Panc1 (cell line): ENCODE results near the gene DOCK11. TPM values are rescaled to one million over a fixed set of nuclear protein-coding genes. Genes with fewer than 3 reads are reported as not detected.

Experiments used
- ATAC-seq: fragments of 200-7000 bp; cut with Tn5 transposase; 2 replicates; pipeline ENCODE4 v1.9.1; 2020; ENCODE audit warnings: mild to moderate bottlenecking, moderate library complexity
- BruUV-seq: library from RNA; stranded (reverse); fragments of 400-500 nt; replicated peaks from 2 replicates; lab custom pipeline; 2021; lab: Mats Ljungman, UMichigan
- CTCF ChIA-PET: fragments of 300-600 bp; sonication (Branson Sonifier 250); formaldehyde crosslinking; loops from one replicate; lab custom pipeline; 2022; ENCODE audit warnings: antibody characterized with exemption; lab: Charles Lee
- POLR2A ChIA-PET: fragments of 300-600 bp; sonication (Branson Sonifier 250); formaldehyde crosslinking; loops from one replicate; lab custom pipeline; 2022; ENCODE audit warnings: antibody characterized with exemption; lab: Charles Lee
- DNase-seq: peaks from one replicate; pipeline ENCODE4 v3.0.0-alpha.2; 2010; ENCODE audit warnings: low read depth, low spot score
- H3K27ac ChIP-seq: 2 replicates; pipeline ENCODE4 v1.5.1; 2011; ENCODE audit warnings: mild to moderate bottlenecking, low read length, inconsistent platforms
- H3K27me3 ChIP-seq: fragments of 200-500 bp; sonication (Bioruptor generic); 2 replicates; pipeline ENCODE4 v1.6.0; 2014; ENCODE audit warnings: low read length, inconsistent platforms; ENCODE audit not compliant: control insufficient read depth, insufficient read depth
- H3K36me3 ChIP-seq: fragments of 200-500 bp; sonication (Bioruptor generic); 2 replicates; pipeline ENCODE4 v1.5.1; 2014; ENCODE audit warnings: inconsistent platforms, mild to moderate bottlenecking, low read length, moderate library complexity; ENCODE audit not compliant: control insufficient read depth, insufficient read depth
- H3K4me1 ChIP-seq: 2 replicates; pipeline ENCODE4 v1.5.1; 2011; ENCODE audit warnings: inconsistent platforms, mild to moderate bottlenecking, low read length, moderate library complexity; ENCODE audit not compliant: control insufficient read depth, insufficient read depth
- H3K4me3 ChIP-seq, 2 experiments: 2 replicates each; pipeline ENCODE4 v1.5.1; 2011 to 2012; ENCODE audit warnings: low read depth in 2 of 2, low read length in 2 of 2, mild to moderate bottlenecking in 2 of 2, inconsistent platforms in 1 of 2, moderate library complexity in 1 of 2
- H3K9me3 ChIP-seq: fragments of 200-500 bp; sonication (Bioruptor generic); 2 replicates; pipeline ENCODE4 v1.5.1; 2014; ENCODE audit warnings: low read depth, mild to moderate bottlenecking, inconsistent platforms, low read length, moderate library complexity; ENCODE audit not compliant: control insufficient read depth, insufficient read depth
- CTCF ChIP-seq: fragments of 450-650 bp; IDR thresholded peaks from 2 replicates; pipeline ENCODE4 v1.5.1; 2017; ENCODE audit warnings: mild to moderate bottlenecking
- POLR2AphosphoS5 ChIP-seq: IDR thresholded peaks from 2 replicates; pipeline ENCODE4 v1.6.1; 2012; ENCODE audit warnings: mild to moderate bottlenecking, low read depth, low read length, moderate library complexity
- REST ChIP-seq, 2 experiments: IDR thresholded peaks; 2 replicates each; pipeline ENCODE4 v1.6.1; 2011 to 2012; ENCODE audit warnings: low read depth in 2 of 2, control low read depth in 1 of 2, low read length in 1 of 2, mild to moderate bottlenecking in 1 of 2, moderate library complexity in 1 of 2; ENCODE audit not compliant: insufficient read depth in 1 of 2
- SIN3A ChIP-seq: IDR thresholded peaks from 2 replicates; pipeline ENCODE4 v1.6.1; 2012; ENCODE audit warnings: low read depth, mild to moderate bottlenecking, low read length, moderate library complexity, borderline replicate concordance; ENCODE audit not compliant: insufficient read depth
- TCF7L2 ChIP-seq: IDR thresholded peaks from 2 replicates; pipeline ENCODE4 v1.6.1; 2011; ENCODE audit warnings: mild to moderate bottlenecking, low read depth, low read length, inconsistent platforms
- in situ Hi-C: cut with HindIII; loops from 2 replicates; pipeline ENCODE4 v1.10.0; 2016; ENCODE audit warnings: low sequenced_read_pairs, low pct_unique_long_range_greater_than_20kb
- intact Hi-C: fragments of 100-400 bp; cut with micrococcal nuclease; formaldehyde crosslinking; loops from one replicate; pipeline ENCODE4 v1.10.0; 2022; ENCODE audit not compliant: unreplicated experiment
- total RNA-seq: library from RNA; stranded (reverse); gene quantifications from one replicate; pipeline ENCODE4 v1.2.1, GENCODE V29; 2021; ENCODE audit not compliant: unreplicated experiment

Gene DOCK11
- total RNA-seq, 1 experiment from 2014 or later: 2.0 TPM

GRCh38 chrX:118502161-118502789 lies 6.7 kb downstream of the DOCK11 start:
- BruUV-seq: no TSS peak
- intact Hi-C loops (no loop called here), in situ Hi-C loops (no loop called here)
- H3K27me3 ChIP-seq: peaks cover 7% of the 10 kb centered on the region
- no peak for DNase-seq
- H3K9me3 ChIP-seq: no peaks in the 10 kb centered on the region
- TF ChIP-seq TCF7L2: no peak
- TF ChIP-seq CTCF: no peak
- no peak for TF ChIP-seq POLR2AphosphoS5
- TF ChIP-seq SIN3A: no peak
- TF ChIP-seq REST (IDR thresholded peaks at IDR 0.05; ENCODE audit: insufficient read depth in 1 of 2, low read depth in 2 of 2, low read length in 1 of 2): no peak
- CTCF ChIA-PET: no interaction called here
- POLR2A ChIA-PET: no interaction called here
- H3K4me1 ChIP-seq: no peaks in the 10 kb centered on the region
- H3K36me3 ChIP-seq: no peaks in the 10 kb centered on the region
- no peak for ATAC-seq
- no peak overlapping the region for H3K27ac ChIP-seq
- no peak overlapping the region for H3K4me3 ChIP-seq

GRCh38 chrX:118503260-118504041 lies 7.8 kb downstream of the DOCK11 start:
- H3K27me3 ChIP-seq: peaks cover 3% of the 10 kb centered on the region; the same call in 1 of the 2 replicates
- ChIA-PET CTCF (interaction anchor here (0.6 kb wide), 1 partner anchor 99 kb away, joined by 3 read pairs; no protein-coding TSS in a partner anchor), POLR2A (no interaction called here)
- H3K4me1 ChIP-seq: no peaks in the 10 kb centered on the region
- intact Hi-C loops: no loop called here
- DNase-seq: no peak
- no peak overlapping the region for H3K4me3 ChIP-seq
- H3K9me3 ChIP-seq: no peaks in the 10 kb centered on the region
- no peak for ATAC-seq
- TF ChIP-seq CTCF (no peak), SIN3A (no peak), TCF7L2 (no peak), REST (IDR thresholded peaks at IDR 0.05; ENCODE audit: insufficient read depth in 1 of 2, low read depth in 2 of 2, low read length in 1 of 2) (no peak), POLR2AphosphoS5 (no peak)
- no peak overlapping the region for H3K27ac ChIP-seq
- in situ Hi-C loops: no loop called here
- no peaks in the 10 kb centered on the region for H3K36me3 ChIP-seq
- no TSS peak for BruUV-seq
